IPS-NIHi7 (cell line): ENCODE measurements around the gene FRG1.
"Not testable (repeated sequence)": the region's sequence is repeated elsewhere in the genome, so short reads cannot be mapped to it uniquely, and the experiment has no call there.

ENCODE experiments used
- DNase-seq: peaks from one replicate; pipeline ENCODE4 v3.0.0; 2012; ENCODE audit warnings: mixed read lengths; ENCODE audit errors: extremely low spot score

The FRG1 gene

DNA sequence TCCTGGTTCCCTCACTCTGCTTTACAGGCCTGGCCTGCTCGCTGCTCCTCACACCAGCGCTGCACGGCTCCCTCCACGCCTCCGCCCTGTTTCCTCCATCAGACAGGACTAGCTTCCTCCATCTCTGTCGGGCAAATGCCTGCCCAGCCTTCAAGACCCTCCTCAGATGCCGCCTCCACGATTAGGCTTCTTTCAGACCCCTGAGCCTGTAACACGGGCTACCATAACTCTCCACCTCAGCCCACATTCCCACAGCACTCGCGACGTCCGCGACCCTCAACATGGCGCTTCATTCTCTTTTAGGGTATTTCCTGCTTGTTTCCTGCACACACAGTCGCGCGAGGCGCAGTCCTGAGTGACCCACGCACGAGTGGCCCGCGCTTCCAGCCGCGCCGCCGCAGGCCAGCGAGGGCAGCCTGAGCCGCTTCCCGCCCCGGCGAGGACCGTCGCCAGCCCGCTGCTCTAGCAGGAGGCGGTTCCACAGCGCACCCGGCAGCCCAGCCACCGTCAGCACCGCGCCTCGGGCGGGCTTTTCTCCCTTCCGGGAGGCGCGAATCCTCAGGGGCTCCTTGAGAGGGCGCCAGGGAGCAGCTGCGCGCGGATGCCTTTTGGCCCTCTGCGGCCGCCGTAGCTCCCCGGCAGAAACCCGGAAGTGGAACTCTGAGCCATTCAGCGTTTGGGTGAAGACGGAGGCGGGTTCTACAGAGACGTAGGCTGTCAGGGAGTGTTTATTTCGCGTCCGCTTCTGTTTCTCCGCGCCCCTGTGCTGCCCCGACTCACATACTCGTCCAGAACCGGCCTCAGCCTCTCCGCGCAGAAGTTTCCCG is at the start of gene FRG1:
TSS of gene FRG1 (plus strand) at position 695 of the 827 bp plus-strand sequence. CDS start 138 bp downstream, outside the sequence.
- peak; percentile 93 for DNase-seq

GRCh38 chr4:189897667-189898066 is 43.0 kb upstream of the FRG1 start:
- DNase-seq = no peak

DNA sequence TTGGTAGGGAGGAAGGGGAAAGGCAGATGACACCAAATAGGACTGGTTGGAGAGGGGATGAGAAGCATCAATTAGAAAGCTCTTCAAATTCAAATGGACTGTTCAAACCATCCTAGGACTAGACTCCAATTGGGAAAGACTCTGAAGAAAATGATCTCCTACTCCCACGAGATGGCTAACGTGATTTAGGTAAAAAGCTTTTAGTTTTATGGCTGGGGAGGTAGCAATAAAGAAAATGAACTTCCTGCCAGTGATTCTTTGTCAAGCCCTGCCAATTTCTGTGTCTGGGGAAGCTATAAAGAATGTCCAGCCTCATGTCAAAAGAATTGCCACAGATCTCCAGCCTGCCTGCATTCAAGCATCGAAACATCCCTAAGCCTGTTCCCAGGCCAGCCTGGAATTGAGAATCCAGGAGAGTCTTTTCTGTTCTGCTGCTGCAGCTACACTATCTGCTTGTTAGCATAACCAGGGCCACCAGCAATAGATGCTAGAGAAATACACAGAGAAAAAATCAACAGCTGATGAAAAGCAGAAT is 41.1 kb upstream of the FRG1 start:
- DNase-seq = not testable (repeated sequence)

GRCh38 chr4:189904420-189905027 is 36.1 kb upstream of the FRG1 start:
- DNase-seq = peak; percentile 52

DNA sequence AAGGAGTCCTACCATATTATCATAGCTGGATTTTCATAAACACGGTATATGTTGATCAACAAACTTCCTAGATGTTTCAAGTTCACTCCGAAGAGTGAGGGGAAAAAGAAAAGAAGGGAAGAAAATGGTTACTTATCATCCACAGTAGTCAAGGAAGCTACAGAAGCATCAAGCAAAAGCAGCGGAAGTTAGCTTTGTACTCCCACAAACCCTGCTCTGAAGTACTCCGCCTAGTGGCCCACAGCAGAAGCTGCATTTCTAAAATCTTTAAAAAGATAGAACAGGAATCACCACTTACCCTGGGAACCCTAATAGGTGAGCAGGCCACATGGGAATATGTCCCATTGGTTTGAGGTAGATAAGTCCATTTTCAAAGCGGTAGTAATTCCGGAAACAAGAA is 28.5 kb upstream of the FRG1 start:
- DNase-seq = peak; percentile 15

DNA sequence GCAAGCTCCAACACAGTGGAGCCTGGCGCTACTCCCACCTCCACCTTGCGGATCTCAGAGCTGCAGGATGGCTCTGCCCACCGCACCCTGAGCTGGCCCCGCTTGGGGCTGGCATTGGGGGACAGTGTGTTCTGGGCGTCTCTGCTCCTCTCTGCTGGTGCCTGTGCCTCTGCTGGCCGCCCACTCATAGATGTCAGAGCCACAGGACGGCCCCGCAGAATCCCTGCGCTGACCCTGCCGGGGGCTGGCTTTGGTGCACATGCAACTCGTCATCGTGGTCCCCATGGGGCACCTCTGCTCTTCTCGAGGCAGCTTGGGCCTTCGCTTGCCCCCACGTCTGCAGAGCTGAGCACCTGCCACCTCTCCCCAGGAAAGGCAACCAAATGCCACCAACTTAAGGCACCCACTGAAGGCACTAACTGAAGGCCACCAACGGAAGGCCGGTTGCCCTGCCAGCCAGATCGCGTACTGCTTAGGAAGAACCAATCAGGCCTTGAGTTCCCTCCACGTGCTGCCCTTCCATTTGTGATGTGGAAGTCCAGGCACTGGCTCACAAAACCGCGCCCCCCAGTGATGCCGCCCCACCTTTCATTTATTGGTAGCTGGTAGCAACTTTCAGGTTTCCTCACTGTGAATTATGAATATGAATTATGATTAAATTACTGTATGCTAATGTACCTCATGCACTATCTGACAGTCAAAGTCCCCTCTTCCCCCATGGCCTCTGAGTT is 23.3 kb upstream of the FRG1 start:
- no peak for DNase-seq

GRCh38 chr4:189921058-189921457 is 19.6 kb upstream of the FRG1 start:
- no peak for DNase-seq

DNA sequence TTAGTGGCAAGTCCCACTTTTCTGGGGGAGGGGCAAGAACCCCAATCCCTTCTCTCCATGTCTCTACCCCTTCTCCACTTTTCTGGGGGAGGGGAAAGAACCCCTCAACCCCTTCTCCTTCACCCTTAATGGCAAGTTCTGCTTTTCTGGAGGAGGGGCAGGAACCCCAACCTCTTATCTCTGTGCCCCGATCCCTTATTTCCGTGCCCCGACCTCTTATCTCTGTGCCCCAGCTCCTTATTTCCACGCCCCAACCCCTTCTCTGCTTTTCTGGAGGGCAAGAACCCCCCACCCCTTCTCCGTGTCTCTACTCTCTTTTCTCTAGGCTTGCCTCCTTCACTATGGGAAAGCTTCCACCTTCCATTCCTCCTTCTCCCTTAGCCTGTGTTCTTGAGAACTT is 13.9 kb upstream of the FRG1 start:
- not testable (repeated sequence) for DNase-seq

DNA sequence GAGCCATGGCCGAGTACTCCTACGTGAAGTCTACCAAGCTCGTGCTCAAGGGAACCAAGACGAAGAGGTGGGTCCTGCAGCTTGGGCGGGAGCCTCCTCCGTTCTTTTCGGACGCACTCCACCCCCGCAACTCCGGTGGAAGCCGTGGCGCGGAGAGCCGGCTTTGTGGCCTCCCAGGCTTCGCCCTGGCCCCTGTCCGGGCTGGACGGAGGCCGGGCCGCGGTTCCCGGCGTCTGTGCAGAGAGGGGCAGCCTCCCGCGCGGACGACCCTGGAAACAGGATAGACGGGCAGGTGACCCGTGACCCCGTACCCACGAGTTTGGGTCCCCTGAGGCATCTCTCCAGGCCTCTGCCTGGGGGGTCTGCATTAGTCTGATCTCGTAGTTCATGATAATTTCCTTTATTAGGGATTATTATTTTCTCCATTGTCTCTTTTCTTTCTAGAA is 356 bp downstream of the FRG1 start:
- DNase-seq = no peak

- DNase-seq = not testable (repeated sequence)
These were observed 1.7 kb downstream of the FRG1 start for GRCh38 chr4:189942412-189942811.

DNA sequence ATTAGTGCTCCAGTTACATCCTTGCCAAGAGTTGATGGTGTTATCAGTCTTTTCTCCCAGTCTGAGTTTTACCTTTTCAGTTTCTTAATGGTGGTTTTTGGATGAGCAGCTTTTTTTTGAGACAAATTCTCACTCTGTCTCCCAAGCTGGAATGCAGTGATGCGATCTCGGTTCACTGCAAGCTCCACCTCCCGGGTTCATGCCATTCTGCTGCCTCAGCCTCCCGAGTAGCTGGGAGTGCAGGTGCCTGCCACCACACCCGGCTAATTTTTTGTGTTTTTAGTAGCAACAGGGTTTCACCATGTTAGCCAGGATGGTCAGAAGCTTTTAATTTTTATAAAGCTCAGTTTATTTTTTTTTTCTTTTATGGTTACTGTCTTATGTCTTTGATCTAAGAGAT is 3.4 kb downstream of the FRG1 start:
- DNase-seq = not testable (repeated sequence)

DNA sequence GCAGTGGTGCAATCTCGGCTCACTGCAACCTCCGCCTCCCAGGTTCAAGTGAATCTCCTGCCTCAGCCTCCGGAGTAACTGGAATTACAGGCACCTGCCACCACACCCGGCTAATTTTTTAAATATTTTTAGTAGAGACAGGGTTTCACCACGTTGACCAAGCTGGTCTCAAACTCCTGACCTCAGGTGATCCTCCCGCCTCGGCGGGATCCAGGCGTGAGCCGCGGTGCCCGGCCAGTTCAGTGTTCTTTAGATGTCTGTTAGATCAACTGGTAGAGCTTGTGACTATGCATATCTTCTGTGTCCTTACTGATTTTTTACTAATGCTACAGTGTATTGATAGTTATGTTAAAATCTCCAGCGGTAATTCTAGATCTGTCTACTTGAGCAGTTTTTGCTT is 6.2 kb downstream of the FRG1 start:
- not testable (repeated sequence) for DNase-seq

DNA sequence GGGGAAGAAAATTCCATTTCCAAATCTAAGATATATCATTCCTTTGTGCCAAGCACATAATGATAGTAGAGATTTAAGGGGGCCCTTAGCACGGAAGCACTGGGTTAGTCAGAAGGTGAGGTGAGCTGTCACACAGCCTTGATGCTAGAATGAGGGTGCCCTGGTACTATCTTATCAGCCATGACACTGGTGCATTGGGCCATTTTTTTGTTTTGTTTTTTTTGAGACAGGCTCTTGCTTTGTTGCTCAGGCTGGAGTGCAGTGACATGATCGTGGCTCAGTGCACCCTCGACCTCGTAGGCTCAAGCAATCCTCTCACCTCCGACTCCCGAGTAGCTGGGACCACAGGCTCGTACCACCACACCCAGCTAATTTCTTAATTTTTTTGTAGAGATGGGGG is 7.8 kb downstream of the FRG1 start:
- DNase-seq = not testable (repeated sequence)

- not testable (repeated sequence) for DNase-seq
These were observed 28.6 kb downstream of the FRG1 start for GRCh38 chr4:189969291-189969690.

- DNase-seq = no peak
These were observed 33.0 kb downstream of the FRG1 start for GRCh38 chr4:189973646-189974045.

- DNase-seq = peak; percentile 11
These were observed 33.4 kb downstream of the FRG1 start for GRCh38 chr4:189974056-189974455.

DNA sequence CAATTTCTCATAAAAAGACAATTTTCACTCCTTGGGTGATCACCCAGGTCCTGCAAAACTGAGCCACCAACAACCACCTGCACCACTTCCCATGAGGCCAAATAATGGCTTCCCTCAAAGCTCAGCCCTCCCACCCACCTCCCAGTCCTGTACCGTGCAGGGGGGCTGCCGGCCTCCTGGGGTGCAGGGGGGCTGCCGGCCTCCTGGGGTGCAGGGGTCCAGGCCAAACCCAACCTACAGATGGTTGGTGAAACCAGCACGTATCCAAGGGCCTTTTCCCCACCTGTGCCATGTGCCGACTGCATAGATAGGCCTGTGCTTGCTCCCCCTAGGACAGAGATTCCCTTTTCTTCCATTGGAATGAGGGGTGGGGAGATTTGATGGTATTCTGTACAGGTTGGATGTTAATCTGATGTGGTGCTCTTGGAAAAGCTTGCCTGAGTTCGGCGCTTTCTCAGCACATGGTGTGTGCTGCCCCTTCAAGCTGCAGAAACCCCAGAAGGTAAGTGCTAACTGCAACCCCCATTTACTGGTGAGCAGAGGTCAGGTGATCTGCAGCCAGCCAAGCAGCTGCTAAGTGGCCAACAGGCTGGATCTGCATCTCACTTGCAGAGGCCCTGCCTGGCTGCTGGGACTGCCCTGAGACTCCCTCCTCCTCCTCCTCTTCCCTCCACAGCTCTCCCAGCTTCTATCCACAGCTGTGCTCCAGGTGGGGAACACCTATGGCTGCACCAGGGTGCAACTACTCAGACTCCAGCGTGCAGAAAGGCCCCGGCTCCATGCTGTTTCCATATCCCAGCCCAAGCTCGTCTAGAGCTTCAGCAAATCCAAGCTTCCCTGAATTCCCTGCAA is 38.8 kb downstream of the FRG1 start:
- DNase-seq = peak; percentile 10

DNA sequence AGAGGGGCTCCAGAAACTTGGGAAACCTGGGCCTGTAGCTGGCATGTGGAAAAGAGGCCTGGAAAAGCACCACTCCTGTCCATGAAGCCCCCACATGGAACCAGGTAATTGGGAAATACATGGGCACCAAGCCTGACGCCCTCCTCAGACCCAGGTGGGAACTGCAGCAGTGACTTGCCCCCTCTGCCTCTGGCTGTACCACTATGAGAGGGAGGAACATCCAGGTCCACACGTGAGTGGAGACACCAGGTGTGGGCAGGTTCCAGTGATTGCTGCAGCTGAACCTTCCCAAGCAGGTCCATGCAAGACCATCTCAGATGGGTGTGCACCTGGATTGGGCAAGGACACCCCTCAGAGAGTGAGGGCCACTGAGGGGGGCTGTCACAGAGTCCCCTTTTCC is 39.6 kb downstream of the FRG1 start:
- peak; percentile 20 for DNase-seq

DNA sequence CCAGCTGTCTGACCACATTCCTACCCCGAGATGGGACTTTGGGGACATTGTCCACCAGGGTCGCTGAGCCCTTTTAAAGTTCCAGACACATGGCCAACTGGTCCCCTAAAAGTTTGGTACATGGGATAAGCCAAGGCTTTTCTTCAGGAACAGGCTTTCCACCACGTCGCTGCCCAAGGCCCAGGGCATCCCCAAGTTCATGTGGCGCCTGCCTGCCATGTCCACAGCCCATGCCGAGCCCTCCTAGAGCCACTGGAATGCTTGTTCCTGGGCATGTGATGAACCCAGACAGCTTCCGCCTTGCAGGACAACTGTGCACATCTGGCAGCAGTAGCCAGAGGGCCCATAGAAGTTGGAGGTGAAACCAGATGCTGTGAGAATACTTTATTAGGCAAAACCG is 41.3 kb downstream of the FRG1 start:
- DNase-seq = no peak

DNA sequence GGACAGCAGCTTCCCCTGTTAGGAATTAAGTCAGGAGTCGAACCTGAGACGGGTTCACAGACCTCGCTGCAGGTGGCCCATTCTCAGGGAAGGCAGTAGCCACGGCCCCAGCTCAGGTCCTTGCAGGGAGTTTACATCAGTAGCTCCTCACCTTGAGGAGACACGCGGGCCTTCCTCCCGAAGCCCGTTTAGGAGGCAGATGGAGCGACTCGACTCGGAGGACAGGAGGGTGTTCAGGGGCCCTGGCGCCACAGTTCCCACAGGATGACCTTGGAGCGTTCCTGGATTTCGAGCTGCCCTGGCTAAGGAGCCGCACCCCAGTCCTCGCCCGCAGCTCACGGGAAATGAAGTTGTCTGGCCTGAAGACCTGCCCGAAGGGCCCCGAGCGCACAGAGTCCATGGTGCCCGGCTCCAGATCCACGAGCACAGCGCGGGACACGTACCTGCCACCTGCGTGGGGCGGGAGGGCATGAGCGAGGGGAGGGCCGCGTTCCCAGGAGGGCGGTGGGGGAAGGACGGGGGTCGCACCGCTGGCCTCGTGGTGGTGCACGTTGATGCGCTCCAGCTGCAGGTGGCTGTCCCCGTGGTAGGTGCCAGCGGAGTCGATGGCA is 43.3 kb downstream of the FRG1 start:
- DNase-seq = not testable (repeated sequence)

DNA sequence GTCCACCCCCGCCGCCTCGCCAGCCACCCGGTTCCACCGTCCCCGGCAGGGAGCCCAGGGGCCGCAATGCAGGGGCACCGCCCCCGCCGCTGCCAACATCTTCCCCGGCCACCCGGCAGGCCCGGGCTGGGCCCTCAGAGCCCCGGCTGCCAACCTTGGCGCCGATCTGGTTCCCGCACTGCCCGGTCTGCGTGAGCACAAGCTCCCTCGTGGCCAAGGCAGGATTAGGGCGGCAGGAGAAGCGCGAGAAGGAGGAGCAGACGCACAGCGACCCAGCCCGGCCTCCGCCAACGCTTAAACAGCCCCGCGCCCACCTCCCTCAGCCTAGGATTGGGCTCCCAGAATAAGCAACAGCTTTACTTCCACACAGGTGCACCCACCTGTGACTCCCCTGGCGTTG is 44.0 kb downstream of the FRG1 start:
- not testable (repeated sequence) for DNase-seq
